Large intestine (tissue), 3 donors: ENCODE measurements around the gene PPFIBP2. TPM values are rescaled to one million over a fixed set of nuclear protein-coding genes. Genes with fewer than 3 reads are reported as not detected.

Source experiments
- DNase-seq, 2 donors: peaks; one replicate each; pipeline versions ENCODE4 v3.0.0 to v3.0.0-alpha.2; 2013
- H3K27ac ChIP-seq: one replicate; pipeline ENCODE4 v1.5.1; 2013; ENCODE audit warnings: low read length
- H3K27me3 ChIP-seq: 2 replicates; pipeline ENCODE4 v1.6.1; 2013; ENCODE audit warnings: low read length; ENCODE audit not compliant: control insufficient read depth, insufficient read depth
- H3K36me3 ChIP-seq: 2 replicates; pipeline ENCODE4 v1.6.1; 2013; ENCODE audit warnings: low read length; ENCODE audit not compliant: control insufficient read depth, insufficient read depth
- H3K4me1 ChIP-seq: one replicate; pipeline ENCODE4 v1.6.1; 2013; ENCODE audit warnings: low read length; ENCODE audit not compliant: control insufficient read depth, insufficient read depth
- H3K4me3 ChIP-seq: one replicate; pipeline ENCODE4 v1.5.1; 2013; ENCODE audit warnings: low read length
- H3K9me3 ChIP-seq: one replicate; pipeline ENCODE4 v1.6.1; 2013; ENCODE audit warnings: mild to moderate bottlenecking, low read depth, low read length, moderate library complexity; ENCODE audit not compliant: control insufficient read depth
- WGBS: methylation state at CpG from one replicate; pipeline ENCODE4 v1.1.5; 2013; ENCODE audit warnings: low lambda C conversion rate; ENCODE audit not compliant: insufficient coverage; 5-methylcytosine and 5-hydroxymethylcytosine counted together
- polyA plus RNA-seq: library from polyadenylated mRNA; unstranded; fragments of 120-200 nt; gene quantifications from one replicate; pipeline ENCODE4 v1.2.1, GENCODE V29; 2013

PPFIBP2 gene
- polyA plus RNA-seq, 1 donor: 73.1 TPM

DNA sequence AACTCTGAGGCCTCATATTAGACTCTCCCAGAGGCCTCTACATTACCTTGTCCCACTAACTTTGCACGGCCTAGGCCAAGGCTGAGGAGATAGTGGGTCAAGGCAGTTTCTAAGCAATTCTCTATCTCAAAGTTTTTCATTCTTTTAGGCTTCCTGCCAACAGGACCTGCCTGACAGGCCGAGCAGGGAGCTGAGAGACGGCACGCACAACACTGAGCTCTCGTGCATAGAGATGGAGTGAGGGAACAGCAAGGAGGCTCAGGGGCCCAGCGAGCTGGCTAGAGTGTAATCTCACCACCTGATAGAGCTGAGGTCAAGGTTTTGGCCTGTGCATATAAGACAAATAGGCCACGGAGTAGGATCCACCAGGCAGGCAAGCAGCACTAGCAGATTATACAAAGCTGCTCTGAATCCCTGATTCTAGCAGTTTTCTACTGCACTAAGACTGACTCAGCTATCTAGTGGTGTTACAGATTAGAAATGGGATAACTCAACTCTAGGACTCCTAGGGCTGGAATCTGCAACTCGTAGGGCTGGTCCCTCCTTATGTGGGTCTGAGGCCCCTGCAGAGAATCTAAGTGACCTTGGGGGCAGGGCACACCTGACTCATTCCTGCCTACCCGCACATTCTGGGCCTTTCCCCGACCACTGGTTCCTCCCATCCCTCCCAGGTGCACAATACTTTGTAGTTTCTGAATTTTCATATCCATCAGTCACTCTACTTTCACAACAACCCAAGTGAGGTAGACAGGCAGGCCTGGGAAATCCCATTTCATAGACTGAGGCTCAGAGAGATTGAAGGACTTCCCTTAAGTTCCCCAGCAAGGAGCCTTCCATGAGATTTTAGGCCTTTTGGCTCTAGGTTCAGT lies 157.8 kb downstream of the PPFIBP2 start:
- peaks cover 32% of the 10 kb centered on the region for H3K27me3 ChIP-seq
- H3K4me3 ChIP-seq: no peak overlapping the region
- H3K27ac ChIP-seq: no peak overlapping the region
- peaks cover 10% of the 10 kb centered on the region for H3K4me1 ChIP-seq
- DNase-seq: no peak
- H3K9me3 ChIP-seq: peaks cover 2% of the 10 kb centered on the region
- H3K36me3 ChIP-seq: peaks cover 24% of the 10 kb centered on the region
- 43% methylated on average over 3 of the region's 10 CpGs for WGBS

DNA sequence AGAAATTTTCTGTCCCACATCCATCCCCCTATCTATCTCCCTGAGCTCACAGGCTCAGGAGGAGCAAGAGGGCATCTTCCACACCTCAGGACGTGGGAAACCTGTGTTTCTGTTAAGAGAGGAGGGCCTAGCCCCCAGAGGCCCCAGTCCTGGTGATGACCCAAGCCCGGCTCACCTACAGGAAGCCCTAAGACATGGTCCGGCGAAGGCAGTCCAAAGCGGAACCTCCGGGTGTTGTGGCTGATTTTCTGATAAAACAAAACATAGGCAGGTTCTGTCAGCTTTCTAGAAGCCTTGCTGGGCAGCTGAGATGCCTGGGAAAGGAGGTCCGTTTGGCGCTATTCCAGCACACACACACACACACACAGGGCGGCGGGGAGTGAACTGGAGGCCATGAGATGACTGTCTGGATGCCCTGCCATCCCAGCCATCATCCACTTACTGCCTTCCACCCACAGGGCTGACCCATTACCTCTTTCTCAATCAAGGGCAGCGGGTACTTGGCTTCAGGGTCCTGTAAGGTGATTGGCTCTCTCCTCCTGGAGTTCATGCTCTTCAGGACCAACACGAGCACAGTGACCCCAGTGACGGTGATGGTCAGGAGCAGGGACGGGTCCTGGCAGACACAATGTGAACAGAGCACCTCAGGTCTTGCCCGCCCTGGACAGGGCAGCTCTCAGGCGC lies 158.6 kb downstream of the PPFIBP2 start:
- no CpG with 5 or more reads among the region's 16 CpGs for WGBS

DNA sequence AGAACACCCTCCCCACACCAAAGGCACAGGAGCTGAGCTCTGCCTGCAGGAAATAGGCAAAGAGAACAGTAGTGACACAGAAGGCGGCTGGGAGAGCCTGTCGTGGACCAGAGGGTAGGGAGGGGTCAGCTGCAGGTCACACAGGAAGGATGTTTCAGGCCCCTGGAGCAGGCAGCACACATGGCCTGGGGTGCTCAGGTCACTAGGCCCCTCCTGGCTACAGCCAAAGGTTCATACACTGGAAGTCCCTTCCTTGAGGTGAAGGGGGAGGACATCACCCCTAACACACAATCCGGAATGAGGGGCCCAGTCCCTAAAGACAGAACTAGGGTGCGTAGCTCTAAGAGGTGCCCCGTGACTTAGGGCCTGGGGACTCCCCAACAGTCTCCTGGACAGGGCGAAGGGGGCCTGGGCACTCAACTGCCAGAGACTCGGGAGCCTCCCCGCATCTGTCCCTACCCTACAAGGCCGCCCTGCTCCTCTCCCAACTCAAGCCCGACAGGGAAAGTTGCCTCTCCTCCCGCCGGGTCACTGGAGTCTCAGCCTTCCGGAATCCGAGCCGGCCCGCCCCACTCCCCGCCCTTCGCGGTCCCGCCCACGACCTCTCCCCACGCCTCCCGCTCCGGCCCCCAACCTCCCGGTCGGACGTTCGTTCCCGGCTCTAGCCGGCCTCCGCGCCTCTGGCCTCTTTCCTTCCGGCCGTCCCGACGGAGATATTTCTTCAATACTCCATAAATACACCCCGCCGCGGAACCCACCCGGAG lies 159.3 kb downstream of the PPFIBP2 start, which contains the start of gene CYB5R2:
TSS of gene CYB5R2 (minus strand) at position 541 of the 764 bp plus-strand sequence. CDS start 675 bp downstream, outside the sequence.
- WGBS: no CpG with 5 or more reads among the region's 40 CpGs

More for the DNA sequence above, 158.6 kb downstream of the PPFIBP2 start:
- no peak for DNase-seq
- Histone ChIP-seq H3K36me3 (peaks cover 19% of the 10 kb centered on the region), H3K9me3 (peaks cover 2% of the 10 kb centered on the region), H3K4me3 (no peak overlapping the region), H3K27me3 (peaks cover 32% of the 10 kb centered on the region), H3K27ac (no peak overlapping the region), H3K4me1 (peaks cover 10% of the 10 kb centered on the region)

DNA sequence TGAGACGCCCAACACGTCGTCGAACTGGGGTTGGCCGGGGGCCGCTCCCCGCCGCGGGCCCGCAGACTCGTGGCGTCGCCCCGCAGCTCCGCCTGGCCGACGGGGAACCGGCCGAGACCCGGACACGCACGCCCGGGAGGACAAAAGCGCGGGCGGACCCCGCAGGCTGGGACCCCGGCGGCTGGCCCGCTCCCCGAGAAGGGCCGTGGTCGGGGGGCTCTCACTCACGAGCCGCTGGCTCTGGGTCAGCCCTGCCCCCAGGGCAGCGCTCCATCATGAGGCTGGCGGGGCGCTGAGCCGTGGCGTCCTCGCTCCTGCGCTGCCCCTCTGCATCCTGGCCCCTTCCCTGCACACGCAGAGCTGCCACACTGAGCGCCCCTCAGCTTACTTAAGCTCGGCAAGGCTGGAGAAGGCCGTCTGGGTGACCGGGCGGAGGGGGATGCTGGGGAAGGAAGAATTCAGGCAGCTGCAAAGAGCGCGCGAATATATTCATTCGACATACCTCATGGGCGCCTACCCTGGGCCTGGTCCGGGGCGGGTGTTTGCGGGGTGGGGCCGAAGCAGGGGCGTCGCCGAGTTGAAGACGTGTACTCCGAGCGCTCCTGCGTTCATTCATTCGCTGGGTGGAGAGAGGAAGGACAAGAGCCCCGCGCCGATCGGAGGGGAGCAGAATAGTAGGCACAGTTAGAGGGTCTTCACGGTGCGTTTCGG lies 160.1 kb downstream of the PPFIBP2 start:
- peak; percentile 27 to 64 for DNase-seq
- H3K27ac ChIP-seq: no peak overlapping the region
- peaks cover 4% of the 10 kb centered on the region for H3K36me3 ChIP-seq
- no CpG with 5 or more reads among the region's 72 CpGs for WGBS
- peaks cover 32% of the 10 kb centered on the region for H3K27me3 ChIP-seq
- H3K4me3 ChIP-seq: peak overlapping the region; percentile 33
- H3K9me3 ChIP-seq: peaks cover 2% of the 10 kb centered on the region
- peaks cover 10% of the 10 kb centered on the region for H3K4me1 ChIP-seq

More for the DNA sequence above, 159.3 kb downstream of the PPFIBP2 start, which contains the start of gene CYB5R2:
- Histone ChIP-seq H3K4me1 (peaks cover 10% of the 10 kb centered on the region), H3K4me3 (peak within 1 kb of the TSS; percentile 33), H3K27me3 (peaks cover 32% of the 10 kb centered on the region), H3K27ac (no peak within 1 kb of the TSS), H3K36me3 (peaks cover 12% of the 10 kb centered on the region), H3K9me3 (peaks cover 2% of the 10 kb centered on the region)
- DNase-seq: peak; percentile 22 to 62

DNA sequence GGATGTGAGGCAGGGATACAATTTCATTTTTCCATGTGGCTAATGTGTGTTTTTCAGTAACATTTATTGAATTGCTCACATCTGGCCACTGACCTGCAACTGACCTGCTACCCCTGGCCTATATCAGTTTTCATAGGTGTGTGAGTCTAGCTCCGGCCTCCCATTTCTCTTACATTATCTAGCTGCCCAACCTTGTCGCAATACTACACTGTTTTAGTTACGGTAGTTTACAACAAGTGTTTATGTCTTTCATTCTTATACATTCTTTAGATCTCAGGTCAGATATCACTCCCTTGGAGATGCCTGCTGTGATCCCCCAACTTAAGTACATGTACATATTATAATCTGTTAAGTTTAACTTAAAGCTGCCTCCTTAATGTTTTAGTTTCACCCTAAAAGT lies 161.8 kb downstream of the PPFIBP2 start:
- Histone ChIP-seq H3K27me3 (peaks cover 38% of the 10 kb centered on the region), H3K27ac (no peak overlapping the region), H3K36me3 (no peaks in the 10 kb centered on the region), H3K9me3 (peaks cover 2% of the 10 kb centered on the region), H3K4me3 (no peak overlapping the region), H3K4me1 (peaks cover 10% of the 10 kb centered on the region)
- DNase-seq: no peak
- 0% methylated on average over 1 of the region's 3 CpGs for WGBS

DNA sequence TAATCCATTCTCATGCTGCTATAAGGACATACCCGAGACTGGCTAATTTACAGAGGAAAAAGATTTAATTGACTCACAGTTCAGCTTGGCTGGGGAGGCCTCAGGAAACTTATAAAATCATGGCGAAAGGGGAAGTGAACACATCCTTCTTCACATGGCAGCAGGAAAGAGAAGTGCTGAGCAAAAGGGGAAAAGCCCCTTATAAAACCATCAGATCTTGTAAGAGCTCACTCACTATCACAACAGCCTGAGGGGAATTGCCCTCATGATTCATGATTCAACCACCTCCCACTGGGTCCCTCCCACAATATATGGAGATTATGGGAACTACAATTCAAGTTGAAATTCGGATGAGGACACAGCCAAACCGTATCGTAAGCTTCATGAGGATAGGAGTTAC lies 163.3 kb downstream of the PPFIBP2 start:
- no peak for DNase-seq
- WGBS: 80% methylated on average over 1 of the region's 5 CpGs
- Histone ChIP-seq H3K9me3 (peaks cover 2% of the 10 kb centered on the region), H3K27ac (no peak overlapping the region), H3K4me3 (no peak overlapping the region), H3K27me3 (peaks cover 38% of the 10 kb centered on the region), H3K36me3 (no peaks in the 10 kb centered on the region), H3K4me1 (peaks cover 7% of the 10 kb centered on the region)

DNA sequence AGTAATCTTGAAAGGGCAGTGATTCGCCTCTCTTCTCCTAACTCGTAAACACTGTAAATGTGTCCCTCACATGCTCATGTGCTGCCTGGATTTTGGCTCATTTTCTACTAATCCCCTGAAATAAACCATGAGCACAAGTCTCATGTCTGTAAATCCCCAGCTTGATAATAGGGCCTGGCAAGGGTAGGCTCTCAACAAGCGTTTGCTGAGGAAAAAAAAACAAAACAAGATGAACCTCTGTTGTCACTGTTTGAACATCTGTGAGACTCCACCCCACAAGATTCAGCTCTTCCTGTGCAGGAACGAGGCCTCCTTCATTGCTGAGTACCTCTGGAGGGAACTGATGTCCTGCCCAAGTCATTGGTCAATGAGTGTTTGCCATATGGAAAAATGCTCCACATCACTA lies 164.0 kb downstream of the PPFIBP2 start:
- DNase-seq: no peak
- Histone ChIP-seq H3K27me3 (peaks cover 37% of the 10 kb centered on the region), H3K27ac (no peak overlapping the region), H3K9me3 (peaks cover 2% of the 10 kb centered on the region), H3K36me3 (no peaks in the 10 kb centered on the region), H3K4me3 (no peak overlapping the region), H3K4me1 (peaks cover 4% of the 10 kb centered on the region)
- WGBS: 40% methylated on average over 1 of the region's 4 CpGs

DNA sequence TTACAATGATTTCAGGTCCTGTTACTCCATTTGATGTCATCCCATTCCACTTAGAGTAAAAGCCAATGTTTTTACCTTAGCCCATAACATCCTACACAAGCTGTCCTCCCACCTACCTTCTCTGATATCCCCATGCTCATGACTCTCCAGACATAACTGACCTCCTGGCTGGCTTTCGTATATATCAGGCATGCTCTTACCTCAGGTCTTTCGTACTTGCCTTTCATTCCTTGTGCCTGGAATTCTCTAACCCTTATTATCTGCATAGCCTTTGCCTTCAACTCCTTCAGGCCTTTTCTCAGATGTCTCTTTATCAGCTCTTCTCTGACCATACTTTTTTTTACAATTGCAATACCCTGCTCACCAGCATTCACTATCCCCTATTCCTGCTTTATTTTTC lies 169.8 kb downstream of the PPFIBP2 start:
- H3K4me1 ChIP-seq: no peaks in the 10 kb centered on the region
- 50% methylated on average over 1 of the region's 2 CpGs for WGBS
- DNase-seq: no peak

DNA sequence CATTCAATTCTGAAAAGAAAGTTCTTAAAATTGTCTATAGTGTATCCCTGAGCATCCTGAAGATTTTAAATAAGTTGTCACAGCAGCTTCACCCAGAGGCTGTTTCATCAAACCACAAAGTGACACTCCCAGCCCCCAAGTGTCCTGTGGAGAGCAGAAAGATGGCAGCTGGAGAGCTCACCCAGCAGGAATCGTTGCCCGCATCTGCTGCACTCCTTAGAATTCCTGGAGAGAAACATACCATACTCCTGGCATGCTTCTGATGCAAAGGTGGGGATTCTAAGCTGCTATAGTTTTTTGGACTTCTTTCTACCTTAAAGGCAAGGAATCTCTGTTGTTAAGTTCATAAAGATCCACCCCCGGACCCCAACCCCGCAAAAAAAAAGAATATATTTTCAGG lies 173.0 kb downstream of the PPFIBP2 start:
- Histone ChIP-seq H3K4me1 (no peaks in the 10 kb centered on the region), H3K36me3 (no peaks in the 10 kb centered on the region), H3K9me3 (no peaks in the 10 kb centered on the region), H3K27ac (no peak overlapping the region), H3K4me3 (no peak overlapping the region), H3K27me3 (peaks cover 16% of the 10 kb centered on the region)
- DNase-seq: no peak
- no CpG with 5 or more reads among the region's 4 CpGs for WGBS

More for the DNA sequence above, 169.8 kb downstream of the PPFIBP2 start:
- no peak overlapping the region for H3K4me3 ChIP-seq
- H3K27me3 ChIP-seq: peaks cover 19% of the 10 kb centered on the region
- no peak overlapping the region for H3K27ac ChIP-seq
- H3K36me3 ChIP-seq: no peaks in the 10 kb centered on the region
- no peaks in the 10 kb centered on the region for H3K9me3 ChIP-seq
